Eye (tissue), 1 donor: Measurements from ENCODE around the gene RLN2.

Experiments used
- DNase-seq: peaks from one replicate; pipeline ENCODE4 v3.0.0-alpha.2; 2015

The RLN2 gene

DNA sequence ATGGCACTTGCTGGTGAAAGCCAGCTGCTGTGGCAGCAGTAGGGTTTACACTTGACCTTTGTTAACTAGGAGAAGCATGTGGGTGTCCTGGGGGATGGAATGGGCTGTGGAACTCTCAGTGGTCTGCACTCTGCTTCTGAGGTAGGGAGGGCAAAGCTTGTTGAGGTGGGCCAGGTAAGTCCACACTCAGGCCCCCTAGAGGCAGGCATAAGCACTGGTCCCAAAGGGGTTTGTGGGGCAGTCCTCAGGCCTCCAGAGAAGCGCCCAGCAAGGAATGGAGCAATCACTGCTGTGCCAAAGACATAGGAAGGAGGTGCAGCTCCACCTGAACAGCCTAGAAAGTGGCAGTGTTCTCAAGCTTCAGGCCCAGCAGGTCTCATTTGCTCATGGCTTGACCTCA is 38.6 kb downstream of the RLN2 start:
- DNase-seq, result no peak

DNA sequence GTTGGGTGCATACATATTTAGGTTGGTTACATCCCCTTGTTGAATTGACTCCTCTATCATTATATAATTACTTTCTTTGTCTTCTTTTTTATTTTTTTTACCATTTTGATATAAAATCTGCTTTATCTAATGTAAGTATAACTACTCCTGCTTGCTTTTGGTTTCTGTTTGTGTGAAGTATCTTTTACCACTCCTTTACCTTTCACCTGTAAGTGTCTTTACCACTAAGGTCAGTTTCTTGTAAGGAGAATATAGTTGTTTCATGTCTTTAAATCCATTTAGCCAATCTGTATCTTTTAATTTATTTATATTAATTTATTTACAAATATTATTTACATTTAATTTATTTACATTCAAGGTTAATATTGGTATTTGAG is 40.3 kb downstream of the RLN2 start:
- no peak for DNase-seq

DNA sequence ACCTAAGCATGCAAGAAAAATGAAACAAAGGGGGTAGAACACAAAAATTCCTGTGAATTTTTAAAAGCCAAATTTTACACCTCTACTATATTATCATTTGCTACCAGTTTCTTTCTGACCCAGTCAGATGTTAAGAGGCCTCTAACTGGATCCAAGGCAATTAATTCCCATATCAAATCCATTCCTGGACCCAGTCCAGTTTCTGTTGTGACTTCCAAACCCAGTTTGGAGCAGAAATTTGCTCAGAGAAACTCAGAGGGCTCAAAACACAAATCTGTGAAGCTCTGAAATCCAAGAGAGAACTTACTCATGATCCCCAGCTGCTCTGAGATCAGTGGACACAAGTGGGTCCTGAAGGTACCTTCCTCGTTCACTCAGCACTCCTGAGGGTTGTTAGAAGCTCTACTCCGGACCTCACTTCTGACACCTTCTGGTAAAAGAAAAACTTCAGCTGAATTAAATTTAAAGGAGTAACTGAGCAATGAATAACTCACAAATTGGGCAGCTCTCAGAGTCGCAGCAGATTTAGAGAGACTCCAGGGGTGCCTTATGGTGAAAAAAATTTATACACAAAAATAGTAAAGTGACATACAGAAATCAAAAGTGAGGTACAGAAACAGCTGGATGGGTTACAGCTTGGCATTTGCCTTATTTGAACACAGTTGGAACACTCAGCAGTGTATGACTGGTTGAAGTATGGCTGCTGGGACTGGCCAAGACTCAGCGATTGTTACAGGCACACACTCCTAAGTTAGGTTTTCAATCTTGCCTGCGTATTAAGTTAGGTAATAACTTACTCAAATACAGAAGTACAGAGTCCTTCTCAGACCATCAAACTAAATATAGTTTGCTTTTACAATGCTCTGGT is 40.9 kb downstream of the RLN2 start:
- DNase-seq, result peak; percentile 1
